ENCODE results near the gene KIRREL3.

The KIRREL3 gene

GRCh38 chr11:126863294-126863997 lies 137.1 kb downstream of the KIRREL3 start:
- no peak for DNase-seq

- no peak for DNase-seq
Observed at GRCh38 chr11:126862664-126863243, 137.8 kb downstream of the KIRREL3 start.

- DNase-seq, result no peak
Observed at GRCh38 chr11:126861796-126862459, 138.6 kb downstream of the KIRREL3 start.

- no peak for DNase-seq
Observed at GRCh38 chr11:126857860-126858808, 142.4 kb downstream of the KIRREL3 start.

- DNase-seq, result no peak
Observed at GRCh38 chr11:126855536-126855935, 145.0 kb downstream of the KIRREL3 start.

GRCh38 chr11:126853732-126854131 lies 146.8 kb downstream of the KIRREL3 start:
- DNase-seq, result no peak

GRCh38 chr11:126844789-126845188 lies 155.8 kb downstream of the KIRREL3 start:
- no peak for DNase-seq

- no peak for DNase-seq
Observed at GRCh38 chr11:126843096-126843495, 157.5 kb downstream of the KIRREL3 start.

GRCh38 chr11:126841999-126842398 lies 158.6 kb downstream of the KIRREL3 start:
- DNase-seq, result no peak

- no peak for DNase-seq
Observed at GRCh38 chr11:126840975-126841374, 159.6 kb downstream of the KIRREL3 start.

GRCh38 chr11:126840201-126840886 lies 160.2 kb downstream of the KIRREL3 start:
- DNase-seq, result no peak

- DNase-seq, result no peak
Observed at GRCh38 chr11:126839496-126839895, 161.1 kb downstream of the KIRREL3 start.

- no peak for DNase-seq
Observed at GRCh38 chr11:126838779-126839178, 161.8 kb downstream of the KIRREL3 start.

GRCh38 chr11:126837581-126837980 lies 163.0 kb downstream of the KIRREL3 start:
- no peak for DNase-seq

- no peak for DNase-seq
Observed at GRCh38 chr11:126834573-126834972, 166.0 kb downstream of the KIRREL3 start.

GRCh38 chr11:126834149-126834548 lies 166.4 kb downstream of the KIRREL3 start:
- DNase-seq, result no peak

GRCh38 chr11:126833065-126833464 lies 167.5 kb downstream of the KIRREL3 start:
- DNase-seq, result no peak

GRCh38 chr11:126832387-126832786 lies 168.2 kb downstream of the KIRREL3 start:
- no peak for DNase-seq

- no peak for DNase-seq
Observed at GRCh38 chr11:126830216-126830806, 170.3 kb downstream of the KIRREL3 start.

- no peak for DNase-seq
Observed at GRCh38 chr11:126829716-126830115, 170.9 kb downstream of the KIRREL3 start.

- no peak for DNase-seq
Observed at GRCh38 chr11:126824035-126824607, 176.4 kb downstream of the KIRREL3 start.

GRCh38 chr11:126823274-126823673 lies 177.3 kb downstream of the KIRREL3 start:
- DNase-seq, result no peak

Measured in NCI-H1694 (cell line).